ENCODE results near the gene PALS1.

GRCh38 chr14:67241411-67242167 lies at the start of gene PALS1:
- TF ChIP-seq CTCF (IDR thresholded peaks at IDR 0.05): no peak
- no peak for TF ChIP-seq POLR2A (IDR thresholded peaks at IDR 0.05)
